C4-2B (cell line): Measurements from ENCODE around the gene RFT1.

Experiments used
- H3K27ac ChIP-seq: fragments of 450-650 bp; 2 replicates; pipeline ENCODE4 v1.5.1; 2017
- ZFX ChIP-seq: fragments of 450-650 bp; IDR thresholded peaks from 2 replicates; pipeline ENCODE4 v1.6.1; 2017
- TF ChIP-seq, protein P1 (sequence below): fragments of 450-650 bp; conservative IDR thresholded peaks from 2 replicates; pipeline ENCODE4 v1.5.1; 2017; ENCODE audit warnings: mild to moderate bottlenecking

RFT1 gene

DNA sequence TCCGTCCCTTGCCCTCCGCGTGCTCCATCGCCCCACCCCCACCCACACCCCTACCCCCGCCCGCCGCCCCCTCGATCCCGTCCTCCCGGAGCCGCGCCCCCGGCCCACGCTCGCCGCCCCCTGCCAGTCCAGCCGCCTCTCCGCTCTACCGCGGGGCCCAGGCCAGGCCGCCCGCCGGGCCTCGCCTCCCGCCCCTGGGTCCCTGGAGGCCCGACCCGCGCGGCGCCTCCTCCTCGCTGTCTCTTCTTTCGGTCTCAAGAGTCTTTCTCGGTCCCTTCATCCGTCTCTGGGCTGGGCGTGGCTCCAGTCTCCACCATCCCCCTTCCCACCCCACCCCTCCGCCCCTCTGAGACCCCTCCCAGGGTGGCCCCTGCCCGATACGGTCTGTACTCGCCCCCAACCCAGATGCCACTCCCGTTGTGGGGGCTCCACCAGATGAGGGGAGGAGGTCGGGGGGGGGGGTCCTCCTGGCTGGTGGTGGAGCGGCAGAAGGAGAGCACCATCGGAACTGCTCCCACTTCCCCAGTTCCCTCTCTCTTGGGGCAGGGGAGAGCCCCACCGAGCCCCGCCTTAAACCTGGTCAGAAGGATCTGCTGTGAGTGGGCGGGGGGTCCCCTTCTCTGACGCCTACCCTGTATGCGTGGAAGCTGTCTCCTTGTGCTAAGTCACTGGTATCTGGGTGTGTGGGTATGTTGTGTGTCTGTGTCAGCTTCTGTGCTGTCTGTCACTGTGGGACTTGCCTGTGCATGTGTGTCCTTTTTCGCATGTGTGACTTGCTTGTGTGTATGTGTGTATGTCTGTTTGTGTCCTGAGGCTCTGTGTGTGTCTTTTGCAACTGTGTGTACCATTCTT, 31.8 kb upstream of the RFT1 start:
- peak overlapping the region; percentile 94 for H3K27ac ChIP-seq
- TF ChIP-seq ZFX = no peak
- TF ChIP-seq, protein P1, sequence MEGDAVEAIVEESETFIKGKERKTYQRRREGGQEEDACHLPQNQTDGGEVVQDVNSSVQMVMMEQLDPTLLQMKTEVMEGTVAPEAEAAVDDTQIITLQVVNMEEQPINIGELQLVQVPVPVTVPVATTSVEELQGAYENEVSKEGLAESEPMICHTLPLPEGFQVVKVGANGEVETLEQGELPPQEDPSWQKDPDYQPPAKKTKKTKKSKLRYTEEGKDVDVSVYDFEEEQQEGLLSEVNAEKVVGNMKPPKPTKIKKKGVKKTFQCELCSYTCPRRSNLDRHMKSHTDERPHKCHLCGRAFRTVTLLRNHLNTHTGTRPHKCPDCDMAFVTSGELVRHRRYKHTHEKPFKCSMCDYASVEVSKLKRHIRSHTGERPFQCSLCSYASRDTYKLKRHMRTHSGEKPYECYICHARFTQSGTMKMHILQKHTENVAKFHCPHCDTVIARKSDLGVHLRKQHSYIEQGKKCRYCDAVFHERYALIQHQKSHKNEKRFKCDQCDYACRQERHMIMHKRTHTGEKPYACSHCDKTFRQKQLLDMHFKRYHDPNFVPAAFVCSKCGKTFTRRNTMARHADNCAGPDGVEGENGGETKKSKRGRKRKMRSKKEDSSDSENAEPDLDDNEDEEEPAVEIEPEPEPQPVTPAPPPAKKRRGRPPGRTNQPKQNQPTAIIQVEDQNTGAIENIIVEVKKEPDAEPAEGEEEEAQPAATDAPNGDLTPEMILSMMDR = no peak

DNA sequence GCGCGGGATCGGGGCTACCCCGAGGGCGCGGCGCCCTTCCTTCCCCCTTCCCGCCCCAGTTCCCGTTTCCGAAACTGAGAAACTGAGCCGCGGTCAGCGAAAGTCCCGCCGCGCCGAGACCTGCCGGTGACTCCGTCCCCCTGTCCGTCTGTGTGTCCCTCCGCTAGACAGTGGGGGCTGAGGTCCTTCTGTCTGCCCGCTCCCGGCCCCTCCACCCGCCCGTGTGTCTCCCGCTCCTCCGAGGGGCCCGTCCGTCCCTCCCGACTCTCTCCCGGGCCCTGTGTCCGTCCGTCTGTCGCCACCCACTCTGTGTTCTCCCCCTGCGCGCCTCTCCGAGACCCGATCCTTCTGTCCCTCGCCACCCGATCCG, 31.2 kb upstream of the RFT1 start:
- no peak for TF ChIP-seq ZFX
- TF ChIP-seq, protein P1 = no peak
- peak overlapping the region; percentile 94 for H3K27ac ChIP-seq

DNA sequence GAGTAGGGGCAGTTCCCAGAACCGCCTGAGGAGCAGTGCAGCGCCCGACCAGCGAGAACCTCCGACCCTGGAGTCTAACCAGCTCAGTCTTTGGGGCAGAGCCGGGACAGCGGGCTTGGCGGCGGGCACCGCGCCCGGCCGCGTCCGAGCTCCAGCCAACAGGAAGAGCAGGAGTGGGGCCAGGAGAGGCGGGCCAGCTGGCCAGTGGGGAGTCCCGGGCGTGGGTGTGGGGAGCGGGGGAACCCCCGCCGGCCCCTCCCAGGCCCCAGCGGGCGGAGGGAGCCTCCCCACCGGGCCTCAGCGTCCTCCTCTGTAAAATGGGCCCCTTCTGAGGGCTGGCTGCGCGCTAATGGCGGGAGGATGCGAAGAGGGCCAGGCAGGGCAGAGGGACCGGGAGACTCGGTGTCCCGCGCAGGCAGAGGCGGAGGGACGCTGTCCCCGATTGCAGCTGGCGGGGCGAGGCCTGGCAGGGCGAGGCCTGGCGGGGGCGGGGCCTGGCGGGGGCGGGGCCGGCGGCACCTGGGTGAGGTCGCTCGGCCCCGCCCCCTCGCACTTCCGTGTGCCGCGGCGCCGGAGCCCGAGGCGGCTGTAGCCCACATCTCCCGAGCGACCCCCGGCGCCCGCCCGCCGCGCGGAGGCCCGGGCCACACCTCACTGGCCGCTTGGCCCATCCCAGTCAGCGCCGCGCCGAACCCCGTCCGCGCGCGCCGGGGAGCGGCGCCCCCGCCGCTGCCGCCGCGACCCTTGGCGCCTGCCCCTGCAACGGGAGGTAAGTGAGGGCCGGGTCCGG, 30.6 kb upstream of the RFT1 start, which contains the start of gene PRKCD:
PRKCD (plus strand) TSS at position 550 of the 790 bp plus-strand sequence. CDS start 17,214 bp downstream, outside the sequence.
- TF ChIP-seq ZFX = no peak
- TF ChIP-seq, protein P1 = no peak; the same call in 1 of the 2 replicates
- H3K27ac ChIP-seq = peak within 1 kb of the TSS; percentile 94

DNA sequence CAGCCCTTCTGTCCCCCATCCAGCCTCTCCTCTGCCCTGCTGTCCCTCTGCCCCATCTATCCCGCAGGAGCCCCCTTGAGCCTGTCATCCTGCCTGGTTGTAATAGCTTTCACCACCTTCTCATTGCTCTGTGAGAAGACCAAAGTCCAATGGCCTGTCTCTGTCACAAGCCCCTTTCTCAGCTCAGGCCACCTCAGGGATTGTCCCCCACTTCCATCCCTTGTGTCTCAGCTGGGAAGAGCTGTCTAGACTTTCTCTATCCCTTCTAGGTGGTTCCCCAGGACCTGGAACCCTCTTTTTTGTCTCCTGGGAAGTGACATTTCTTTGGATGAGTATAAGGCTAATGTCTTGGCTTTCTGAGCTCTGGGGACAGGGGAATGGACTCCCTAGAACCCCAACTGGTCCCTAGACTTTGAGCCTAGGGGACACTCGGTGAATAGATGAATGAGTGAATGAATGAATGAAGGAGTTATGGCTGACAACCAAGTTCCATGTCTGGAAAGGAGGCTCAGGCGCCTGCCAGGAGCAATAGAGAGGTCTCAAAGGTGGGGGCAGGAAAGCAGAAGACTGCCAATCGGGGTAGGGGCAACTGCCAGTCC, 29.9 kb upstream of the RFT1 start:
- no peak for TF ChIP-seq ZFX
- TF ChIP-seq, protein P1 = no peak
- peak overlapping the region; percentile 94 for H3K27ac ChIP-seq

DNA sequence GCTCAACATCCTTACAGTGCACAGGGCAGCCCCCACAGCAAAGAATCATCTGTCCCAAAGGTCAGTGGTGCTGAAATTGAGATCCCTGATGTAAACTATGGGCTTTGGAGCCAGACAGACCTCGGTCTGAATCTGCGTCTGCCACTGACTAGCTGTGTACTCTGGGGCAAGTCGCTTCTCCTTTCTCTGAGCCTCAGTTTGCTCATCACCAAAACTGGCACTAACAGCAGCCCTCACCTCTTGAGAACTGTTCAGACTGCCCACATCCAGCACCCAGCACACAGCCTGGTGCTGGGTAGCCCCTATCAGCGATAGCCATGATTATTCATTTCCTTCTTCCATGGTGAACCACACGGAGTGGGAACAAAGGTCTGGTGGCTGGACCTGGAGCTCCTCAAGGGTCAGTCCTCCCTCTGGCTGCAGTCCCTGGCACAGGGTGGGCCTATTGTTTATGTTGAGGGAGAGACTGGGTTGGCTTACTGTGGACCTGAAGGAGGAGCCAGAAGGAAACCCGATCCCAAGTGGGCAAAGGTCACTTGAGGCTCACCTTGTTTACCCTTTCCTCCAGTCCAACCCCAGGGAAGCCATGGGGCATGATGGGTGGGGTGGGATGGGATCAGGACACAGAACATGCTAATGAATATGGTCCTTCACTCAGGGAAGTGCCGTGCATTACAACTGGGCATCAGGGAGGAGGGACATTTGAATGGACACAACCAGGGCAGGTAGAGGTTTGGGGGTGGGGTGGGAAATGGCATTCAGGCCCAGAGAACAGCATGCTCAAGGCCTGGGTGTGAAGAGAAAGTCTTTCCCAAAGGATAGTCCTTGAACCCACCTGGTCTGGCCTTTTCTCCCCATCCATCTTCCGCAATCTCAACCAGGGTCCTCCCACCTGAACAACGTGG, 29.2 kb upstream of the RFT1 start:
- H3K27ac ChIP-seq = peak overlapping the region; percentile 94
- TF ChIP-seq, protein P1 = no peak

DNA sequence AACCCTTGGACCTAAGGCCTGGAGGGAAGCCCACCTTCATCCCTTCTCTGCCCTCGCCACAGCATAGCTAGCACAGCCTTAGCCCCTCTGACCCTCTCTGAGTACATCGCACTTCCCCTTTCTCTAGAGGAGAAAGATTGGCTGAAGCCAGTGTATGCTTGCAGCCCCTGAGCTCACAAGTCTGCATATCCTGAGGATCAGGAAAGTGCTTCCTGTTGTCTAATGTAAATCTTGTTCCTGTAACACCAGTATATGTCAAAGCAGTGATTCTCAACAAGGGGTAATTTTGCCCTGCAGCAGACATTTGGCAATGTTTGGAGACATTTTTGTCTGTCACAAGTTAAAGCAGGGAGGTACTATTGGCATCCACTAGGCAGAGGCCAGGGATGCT, 28.5 kb upstream of the RFT1 start:
- TF ChIP-seq, protein P1 = no peak
- no peak for TF ChIP-seq ZFX
- H3K27ac ChIP-seq = peak overlapping the region; percentile 94
